NCI-H345 treated with DMSO at 0.1 percent for 48 hours (cell line): ENCODE results near the gene WNT5A.
A peak's percentile ranks its signal among the peaks of the same experiment; 100 is the strongest.

Source experiments
- DNase-seq: peaks from one replicate; lab custom pipeline; 2025; ENCODE audit not compliant: unreplicated experiment; lab: John Stamatoyannopoulos, UW

Gene WNT5A

DNA sequence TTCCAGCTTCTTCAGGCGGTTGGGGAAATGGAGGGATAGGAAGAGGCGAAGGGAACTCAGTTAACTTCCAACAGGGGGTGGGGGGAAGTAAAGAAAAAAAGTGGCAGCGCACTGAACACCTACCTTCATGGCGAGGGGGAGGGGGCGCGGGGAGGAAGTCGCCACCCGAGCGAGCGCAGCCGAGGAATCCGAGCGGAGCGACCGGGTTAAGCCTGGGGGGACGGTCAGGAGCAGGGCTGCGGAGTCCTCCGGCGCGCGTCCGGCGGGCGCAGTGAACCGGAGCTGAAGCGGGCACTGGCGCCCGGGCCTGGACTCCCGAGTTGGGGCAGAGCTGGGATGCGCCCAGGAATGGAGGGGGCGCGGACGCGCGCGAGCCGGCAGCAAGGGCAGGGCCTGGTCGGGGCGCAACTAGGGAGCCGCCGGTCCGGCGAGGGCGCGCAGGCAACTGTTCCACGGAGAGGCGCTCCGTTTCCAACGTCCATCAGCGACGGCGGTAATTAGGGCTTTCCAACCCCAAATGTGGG, at the start of gene WNT5A:
WNT5A (minus strand) TSS at position 450 of the 524 bp plus-strand sequence; CDS start at position 129, 321 bp downstream.
- no peak for DNase-seq

DNA sequence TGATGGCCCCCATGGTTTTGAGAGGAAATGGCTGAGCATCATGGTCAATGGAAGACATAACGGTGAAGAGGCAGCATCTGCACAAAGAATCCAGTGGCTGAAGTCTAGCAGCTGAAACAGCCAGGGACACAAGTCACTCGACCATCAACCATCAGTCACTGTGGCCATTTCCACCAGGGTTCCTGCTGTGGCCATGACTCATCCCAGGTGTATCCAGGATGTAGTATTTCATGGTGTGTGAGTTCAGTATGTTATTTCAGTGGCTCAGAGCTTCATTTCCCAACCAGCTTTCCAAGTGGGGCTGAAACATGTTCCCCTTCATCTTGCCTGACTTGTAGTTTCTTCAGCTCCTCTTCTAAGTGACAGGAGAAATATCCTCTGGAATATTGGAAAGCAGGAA, 47.8 kb upstream of the WNT5A start:
- no peak for DNase-seq

DNA sequence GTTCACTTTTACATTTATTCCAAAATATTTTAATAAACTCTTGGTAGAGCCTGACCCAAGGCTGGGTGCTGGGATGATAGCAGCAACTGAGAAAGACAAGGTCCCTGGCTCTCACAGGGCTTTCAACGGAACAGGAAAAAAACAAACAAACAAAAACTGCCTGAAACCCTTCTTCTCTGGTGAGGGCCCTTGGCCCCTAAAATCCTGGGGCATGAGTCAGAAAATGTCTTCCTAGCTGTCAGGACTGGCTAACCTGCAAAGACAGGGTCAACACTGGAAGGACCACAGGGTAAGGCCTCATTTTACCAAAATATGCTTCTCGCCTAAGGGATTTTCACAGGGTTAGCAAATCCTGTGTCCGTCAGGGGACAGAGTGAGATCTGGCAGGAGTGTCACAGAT, 45.7 kb upstream of the WNT5A start:
- DNase-seq, result no peak

DNA sequence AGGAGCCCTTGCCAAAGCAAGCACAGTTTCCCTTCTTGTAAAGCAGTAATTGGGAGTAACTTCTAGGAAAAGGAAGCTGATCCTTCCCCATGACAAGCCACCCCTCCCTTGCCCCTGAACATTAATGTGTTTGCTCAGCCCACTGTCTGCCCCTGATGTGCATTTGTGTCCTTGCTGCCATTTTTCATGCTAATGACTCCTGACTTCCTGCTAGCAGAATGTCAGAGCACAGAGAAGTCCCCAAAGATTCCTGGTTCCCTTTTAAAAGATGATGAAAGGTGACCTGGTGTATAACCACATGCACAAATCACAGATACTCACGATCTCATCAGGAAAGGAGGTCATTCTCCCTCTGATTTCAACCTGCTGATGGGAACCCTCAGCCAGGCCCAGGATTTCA, 44.2 kb upstream of the WNT5A start:
- no peak for DNase-seq

- no peak for DNase-seq
These were observed 40.3 kb upstream of the WNT5A start for GRCh38 chr3:55527361-55527760.

DNA sequence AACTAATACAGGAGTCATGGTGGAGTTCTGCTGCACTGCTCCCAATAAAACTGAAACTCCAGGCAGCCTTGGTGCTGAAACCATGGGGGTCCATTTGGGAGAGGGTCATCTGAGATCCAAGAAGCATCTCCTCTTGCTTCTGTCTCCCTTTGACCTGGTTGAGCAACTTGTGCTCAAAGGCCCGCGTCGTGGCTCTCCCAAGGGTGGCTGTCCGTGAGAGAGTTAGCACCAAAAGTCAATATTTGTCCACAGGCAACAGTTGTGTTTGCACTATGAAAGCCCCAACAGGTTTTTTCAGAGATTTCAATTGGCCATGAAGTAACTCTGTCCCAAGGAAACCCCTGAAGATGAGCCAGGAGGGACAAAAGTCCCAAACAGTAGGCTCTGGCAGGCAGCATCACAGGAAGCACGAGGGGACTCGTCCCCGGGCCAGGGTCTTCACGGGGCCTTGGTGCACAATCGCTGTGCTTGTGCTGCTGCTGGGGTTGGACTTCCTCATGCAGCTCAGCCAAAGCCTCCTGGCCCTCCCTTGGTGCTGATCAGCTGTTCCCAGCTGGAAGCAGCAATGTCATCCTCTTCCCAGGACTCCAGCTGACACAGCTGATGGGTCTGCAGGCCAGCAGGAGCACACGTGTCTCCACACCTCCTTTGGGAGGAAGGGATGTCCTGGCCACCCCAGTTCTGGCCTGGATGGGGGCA, 39.4 kb upstream of the WNT5A start:
- DNase-seq, result peak; percentile 42

DNA sequence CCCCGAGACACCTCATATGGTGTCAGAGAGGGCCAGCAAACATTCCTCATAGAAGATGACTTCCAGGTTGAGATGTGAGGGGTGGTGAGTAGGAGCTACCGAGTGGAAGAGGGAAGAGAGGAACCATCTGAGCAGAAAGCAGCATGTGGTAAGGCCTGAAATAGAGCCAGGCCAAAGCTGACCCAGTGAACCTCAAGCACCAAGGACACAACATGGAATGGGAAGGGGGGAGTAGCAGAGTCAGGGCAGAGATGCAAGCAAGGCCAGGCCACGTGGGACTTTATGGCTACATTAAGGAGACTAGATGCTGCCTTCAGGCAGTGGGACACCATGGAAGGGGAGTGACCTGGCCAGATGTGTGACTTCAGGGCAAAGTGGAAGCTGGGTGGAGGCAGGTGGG, 38.3 kb upstream of the WNT5A start:
- DNase-seq, result no peak

- no peak for DNase-seq
These were observed 37.6 kb upstream of the WNT5A start for GRCh38 chr3:55524565-55525244.

- no peak for DNase-seq
These were observed 36.4 kb upstream of the WNT5A start for GRCh38 chr3:55523471-55523870.

- DNase-seq, result no peak
These were observed 34.8 kb upstream of the WNT5A start for GRCh38 chr3:55521738-55522421.

DNA sequence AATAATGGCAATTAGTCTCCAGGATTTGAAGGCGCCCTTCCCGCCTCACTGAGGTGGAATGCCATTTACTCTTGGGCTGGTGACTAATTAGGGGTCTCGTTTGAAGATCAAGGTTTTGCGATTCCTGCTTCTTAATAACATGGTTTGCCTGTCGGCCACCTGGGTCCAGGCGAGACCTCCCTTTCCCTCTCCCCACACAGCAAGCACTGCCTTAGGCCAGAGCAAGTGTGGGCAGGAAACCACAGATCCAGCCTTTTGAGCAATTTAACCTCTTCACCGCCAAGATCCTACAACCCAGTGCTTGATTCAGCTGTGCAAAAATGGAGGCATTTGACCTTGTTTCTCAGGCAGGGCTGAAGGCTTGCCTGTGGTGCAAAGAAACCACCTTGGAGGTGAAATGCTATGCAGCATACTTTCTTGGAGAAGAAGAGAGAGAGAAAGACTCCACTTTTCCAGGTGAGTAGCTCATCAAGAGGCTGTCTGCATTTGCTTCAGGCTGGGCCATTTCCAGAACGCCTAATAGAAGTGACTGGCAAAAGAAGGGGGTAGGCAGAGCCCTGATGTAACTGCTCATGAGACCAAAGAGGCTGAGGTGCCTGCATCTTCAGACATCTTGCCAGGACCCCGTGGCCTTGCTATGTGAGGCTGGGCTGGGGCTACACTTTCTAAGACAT, 34.1 kb upstream of the WNT5A start:
- no peak for DNase-seq

- DNase-seq, result no peak
These were observed 31.9 kb upstream of the WNT5A start for GRCh38 chr3:55519019-55519418.

- DNase-seq, result no peak
These were observed 31.3 kb upstream of the WNT5A start for GRCh38 chr3:55518451-55518850.

DNA sequence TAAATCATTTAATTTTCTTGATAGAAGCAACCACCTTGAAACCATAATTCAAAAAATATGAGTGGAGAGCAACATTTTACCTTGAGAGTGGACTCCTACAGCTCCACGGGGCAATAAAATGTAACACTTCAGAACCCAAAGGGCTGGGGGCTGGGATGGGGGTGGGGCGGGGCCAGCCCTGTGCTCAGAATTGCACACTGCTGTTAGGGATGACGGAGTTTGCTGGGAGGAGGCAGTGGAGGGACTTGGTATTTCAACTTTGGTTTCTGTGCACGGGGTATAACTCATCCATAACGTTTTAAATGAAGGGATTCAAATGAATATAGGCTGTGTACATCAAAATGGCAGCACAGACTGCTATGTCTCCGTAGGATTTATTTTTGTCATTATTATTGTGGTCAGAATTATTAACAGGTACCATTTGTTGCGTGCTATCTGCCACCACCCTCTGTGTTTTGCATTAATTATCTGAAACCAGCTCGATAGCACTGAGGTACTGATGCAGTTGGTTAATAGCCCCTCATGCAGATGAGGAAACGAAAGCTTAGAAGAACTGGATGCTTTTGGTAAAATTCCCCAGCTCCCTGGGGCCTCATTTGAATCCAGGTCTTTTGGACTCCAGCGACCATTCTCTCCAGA, 29.4 kb upstream of the WNT5A start:
- no peak for DNase-seq

DNA sequence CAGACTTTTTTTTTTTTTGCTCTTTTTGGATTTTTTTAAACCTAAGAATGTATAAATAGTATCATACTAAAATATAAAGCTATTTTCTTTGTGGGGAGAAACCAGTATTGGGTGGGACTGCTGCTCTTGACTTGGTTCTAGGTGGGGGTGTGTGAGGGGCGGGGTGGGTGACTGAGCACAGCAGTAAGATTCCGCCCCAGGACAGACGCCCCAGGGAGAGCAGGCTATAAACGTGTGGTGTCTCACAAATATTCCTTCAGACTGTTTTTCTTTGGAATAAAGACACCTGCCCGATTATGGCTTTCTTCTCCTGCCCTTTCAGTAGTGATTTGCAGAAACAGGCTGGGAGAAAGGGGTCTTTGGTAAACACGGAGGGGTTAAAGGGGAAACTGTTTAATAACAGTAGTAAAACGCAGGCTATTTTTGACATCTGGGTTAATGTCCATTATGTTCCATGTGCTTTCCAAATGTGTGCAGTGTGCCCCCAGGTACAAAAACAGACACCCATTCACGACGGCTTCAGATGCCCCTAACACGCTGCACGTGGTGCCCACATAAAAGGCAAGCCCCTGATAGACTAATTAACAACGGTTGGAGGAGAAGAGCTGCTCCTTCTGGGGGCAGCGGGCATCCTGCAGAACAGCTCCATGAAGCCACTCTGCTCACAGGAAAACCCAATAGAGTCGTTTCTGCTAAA, 28.6 kb upstream of the WNT5A start:
- DNase-seq, result no peak

GRCh38 chr3:55514962-55515361, 27.9 kb upstream of the WNT5A start:
- DNase-seq, result no peak

- no peak for DNase-seq
These were observed 25.7 kb upstream of the WNT5A start for GRCh38 chr3:55512571-55513343.

- no peak for DNase-seq
These were observed 24.9 kb upstream of the WNT5A start for GRCh38 chr3:55511895-55512570.

DNA sequence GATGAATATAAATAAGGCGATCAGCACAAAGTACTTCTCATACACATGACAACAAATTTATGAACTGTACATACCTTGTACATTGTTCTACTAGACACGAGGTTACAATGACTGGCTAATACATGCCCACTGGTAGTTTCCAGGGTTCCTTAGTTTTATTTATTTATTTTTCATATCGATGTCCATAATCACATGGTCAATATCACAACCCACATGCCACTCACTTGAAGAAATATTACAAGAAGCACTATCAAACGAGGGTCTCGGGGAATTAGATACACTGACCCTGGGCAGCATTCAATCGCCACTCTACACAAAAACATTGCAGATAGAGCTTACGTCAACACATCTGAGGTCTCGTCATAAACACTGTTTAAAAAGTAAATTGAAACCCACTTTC, 21.2 kb upstream of the WNT5A start:
- no peak for DNase-seq
